GM23248 (cell line): ENCODE measurements around the gene FH. TPM values are rescaled to one million over a fixed set of nuclear protein-coding genes. Genes with fewer than 3 reads are reported as not detected.

ENCODE experiments used
- DNase-seq: peaks from one replicate; pipeline ENCODE4 v3.0.0-alpha.2; 2015
- H2AFZ ChIP-seq: fragments of 200-600 bp; sonication (generic); 2 replicates; pipeline ENCODE4 v1.6.1; 2016; ENCODE audit warnings: antibody characterized with exemption
- H3F3A ChIP-seq: fragments of 200-600 bp; sonication (generic); 2 replicates; pipeline ENCODE4 v1.6.1; 2016; ENCODE audit warnings: mild to moderate bottlenecking, antibody characterized with exemption, mixed run types; ENCODE audit not compliant: insufficient read depth
- H3K27ac ChIP-seq: fragments of 200-600 bp; sonication (generic); 2 replicates; pipeline ENCODE4 v1.5.1; 2016; ENCODE audit warnings: mild to moderate bottlenecking
- H3K27me3 ChIP-seq: fragments of 200-600 bp; sonication (generic); replicated peaks from 2 replicates; pipeline ENCODE4 v1.6.1; 2016; ENCODE audit warnings: mild to moderate bottlenecking; ENCODE audit not compliant: insufficient read depth
- H3K36me3 ChIP-seq: fragments of 200-600 bp; sonication (generic); 2 replicates; pipeline ENCODE4 v1.6.1; 2016; ENCODE audit warnings: low read depth, mild to moderate bottlenecking
- H3K4me1 ChIP-seq: fragments of 200-600 bp; sonication (generic); 2 replicates; pipeline ENCODE4 v1.6.1; 2016; ENCODE audit warnings: mild to moderate bottlenecking; ENCODE audit not compliant: insufficient read depth
- H3K4me2 ChIP-seq: fragments of 200-600 bp; sonication (generic); one replicate; pipeline ENCODE4 v1.6.1; 2016; ENCODE audit warnings: mild to moderate bottlenecking; ENCODE audit not compliant: unreplicated experiment
- H3K4me3 ChIP-seq: fragments of 200-600 bp; sonication (generic); 2 replicates; pipeline ENCODE4 v1.5.1; 2016; ENCODE audit warnings: mild to moderate bottlenecking
- H3K79me2 ChIP-seq: fragments of 200-600 bp; sonication (generic); 2 replicates; pipeline ENCODE4 v1.6.1; 2016; ENCODE audit warnings: mild to moderate bottlenecking; ENCODE audit not compliant: insufficient read depth
- H3K9ac ChIP-seq: fragments of 200-600 bp; sonication (generic); 2 replicates; pipeline ENCODE4 v1.6.1; 2016; ENCODE audit warnings: mild to moderate bottlenecking
- H3K9me2 ChIP-seq: fragments of 200-600 bp; sonication (generic); 2 replicates; pipeline ENCODE4 v1.6.1; 2016; ENCODE audit warnings: mixed run types, mild to moderate bottlenecking, moderate library complexity; ENCODE audit not compliant: insufficient read depth
- H3K9me3 ChIP-seq: fragments of 200-600 bp; sonication (generic); one replicate; pipeline ENCODE4 v1.6.1; 2017; ENCODE audit warnings: low read depth
- H4K20me1 ChIP-seq: fragments of 200-600 bp; sonication (generic); 2 replicates; pipeline ENCODE4 v1.6.0; 2016; ENCODE audit not compliant: insufficient read depth
- EZH2 ChIP-seq: fragments of 200-600 bp; sonication (generic); IDR thresholded peaks from 2 replicates; pipeline ENCODE4 v1.6.1; 2018; ENCODE audit warnings: antibody characterized with exemption, mild to moderate bottlenecking; ENCODE audit not compliant: insufficient read depth, poor library complexity, severe bottlenecking
- EZH2phosphoT487 ChIP-seq: fragments of 200-600 bp; sonication (generic); IDR thresholded peaks from 2 replicates; pipeline ENCODE4 v1.6.1; 2018; ENCODE audit warnings: antibody characterized with exemption, moderate library complexity, mild to moderate bottlenecking, low read depth; ENCODE audit not compliant: insufficient read depth
- WGBS, 2 experiments: methylation state at CpG; one replicate each; pipeline ENCODE4 v1.1.6; 2015 to 2017; ENCODE audit warnings: low lambda C conversion rate in 2 of 2, low coverage in 1 of 2; ENCODE audit errors: missing lambda C conversion rate in 2 of 2; 5-methylcytosine and 5-hydroxymethylcytosine counted together
- in situ Hi-C: fragments of 300-500 bp; cut with MboI; formaldehyde crosslinking; loops from 2 replicates; pipeline ENCODE4 v1.15.0; 2020
- polyA plus RNA-seq: library from polyadenylated mRNA; unstranded; fragments of >200 nt; fragmentation: Nextera tagmentation; extraction: Ambion mirVana; gene quantifications from 2 replicates; pipeline ENCODE4 v1.2.1, GENCODE V29; 2016
- total RNA-seq: library from RNA; depleted of rRNA; stranded (reverse); fragments of >200 nt; shearing (Covaris generic); gene quantifications from 2 replicates; pipeline ENCODE4 v1.2.3, GENCODE V29; 2014

FH gene
- total and polyA plus RNA-seq, 2 experiments from 2014 or later = 63.1 to 71.7 TPM

GRCh38 chr1:241531195-241532161 lies 11.9 kb upstream of the FH start:
- H2AFZ ChIP-seq = peak overlapping the region; percentile 97

GRCh38 chr1:241527146-241527545 lies 7.6 kb upstream of the FH start:
- WGBS, 2 experiments = 62 to 64% methylated on average over 3 of the region's 3 CpGs
- in situ Hi-C loops = no loop called here
- no peak for TF ChIP-seq EZH2
- no peak for TF ChIP-seq EZH2phosphoT487

More at GRCh38 chr1:241531195-241532161, 11.9 kb upstream of the FH start:
- H3K4me3 ChIP-seq = peak overlapping the region; percentile 92
- no peaks in the 10 kb centered on the region for H3K4me1 ChIP-seq
- no peaks in the 10 kb centered on the region for H3K27me3 ChIP-seq
- no peaks in the 10 kb centered on the region for H3F3A ChIP-seq
- 1% methylated on average over 11 of the region's 11 CpGs for WGBS, 2 experiments
- peak overlapping the region; percentile 71 for H3K9ac ChIP-seq
- in situ Hi-C loops = loop anchor here (10.0 kb wide), 1 partner anchor 303 kb away; no protein-coding TSS in a partner anchor
- TF ChIP-seq EZH2phosphoT487 = no peak
- TF ChIP-seq EZH2 = no peak
- DNase-seq = peak; percentile 84
- no peaks in the 10 kb centered on the region for H3K79me2 ChIP-seq
- no peaks in the 10 kb centered on the region for H4K20me1 ChIP-seq
- H3K9me3 ChIP-seq = no peaks in the 10 kb centered on the region
- H3K36me3 ChIP-seq = no peaks in the 10 kb centered on the region
- H3K4me2 ChIP-seq = peak overlapping the region; percentile 98
- no peaks in the 10 kb centered on the region for H3K9me2 ChIP-seq
- peak overlapping the region; percentile 32 for H3K27ac ChIP-seq

GRCh38 chr1:241525026-241525425 lies 5.5 kb upstream of the FH start:
- TF ChIP-seq EZH2phosphoT487 = no peak
- no peak for TF ChIP-seq EZH2
- Histone ChIP-seq H3K4me1 (no peaks in the 10 kb centered on the region), H3K27ac (no peak overlapping the region), H3K36me3 (no peaks in the 10 kb centered on the region), H3K4me3 (no peak overlapping the region), H3K9me3 (no peaks in the 10 kb centered on the region), H3F3A (0 out of 2 replicates have a peak, but pooled peaks cover 4% of the 10 kb centered on the region), H4K20me1 (no peaks in the 10 kb centered on the region), H3K9me2 (no peaks in the 10 kb centered on the region), H3K4me2 (no peak overlapping the region), H3K27me3 (peaks cover 14% of the 10 kb centered on the region; the same call in 1 of the 2 replicates), H3K79me2 (no peaks in the 10 kb centered on the region), H2AFZ (no peak overlapping the region), H3K9ac (no peak overlapping the region)
- DNase-seq = no peak
- WGBS, 2 experiments = 41 to 45% methylated on average over 3 of the region's 3 CpGs
- in situ Hi-C loops = no loop called here

More at GRCh38 chr1:241527146-241527545, 7.6 kb upstream of the FH start:
- H3K27me3 ChIP-seq = peaks cover 14% of the 10 kb centered on the region; the same call in 1 of the 2 replicates
- no peak overlapping the region for H3K27ac ChIP-seq
- no peaks in the 10 kb centered on the region for H3K79me2 ChIP-seq
- no peaks in the 10 kb centered on the region for H4K20me1 ChIP-seq
- no peaks in the 10 kb centered on the region for H3F3A ChIP-seq
- H2AFZ ChIP-seq = no peak overlapping the region
- no peaks in the 10 kb centered on the region for H3K9me2 ChIP-seq
- no peak overlapping the region for H3K4me2 ChIP-seq
- no peak overlapping the region for H3K4me3 ChIP-seq
- H3K9ac ChIP-seq = no peak overlapping the region
- H3K9me3 ChIP-seq = no peaks in the 10 kb centered on the region
- no peaks in the 10 kb centered on the region for H3K4me1 ChIP-seq
- H3K36me3 ChIP-seq = no peaks in the 10 kb centered on the region
- DNase-seq = no peak

GRCh38 chr1:241521718-241522117 lies 2.2 kb upstream of the FH start:
- H3K9ac ChIP-seq = no peak overlapping the region
- H3K4me2 ChIP-seq = no peak overlapping the region
- no peaks in the 10 kb centered on the region for H3K9me3 ChIP-seq
- no peak for DNase-seq
- 69 to 74% methylated on average over 2 of the region's 2 CpGs for WGBS, 2 experiments
- no peak overlapping the region for H3K27ac ChIP-seq
- H2AFZ ChIP-seq = no peak overlapping the region
- no peak for TF ChIP-seq EZH2
- no peak for TF ChIP-seq EZH2phosphoT487
- H3K4me1 ChIP-seq = 0 out of 2 replicates have a peak, but pooled peaks cover 8% of the 10 kb centered on the region
- H3K4me3 ChIP-seq = no peak overlapping the region
- H3K27me3 ChIP-seq = peaks cover 14% of the 10 kb centered on the region; the same call in 1 of the 2 replicates
- no peaks in the 10 kb centered on the region for H3K9me2 ChIP-seq
- H3K79me2 ChIP-seq = peaks cover 26% of the 10 kb centered on the region
- no peaks in the 10 kb centered on the region for H4K20me1 ChIP-seq
- no peaks in the 10 kb centered on the region for H3K36me3 ChIP-seq
- 0 out of 2 replicates have a peak, but pooled peaks cover 4% of the 10 kb centered on the region for H3F3A ChIP-seq
- in situ Hi-C loops = no loop called here
